HG03432 (cell line): ENCODE data around the gene SERPINA1.
A peak's percentile ranks its signal among the peaks of the same experiment; 100 is the strongest.

Experiments used
- ATAC-seq: cut with Tn5 transposase; IDR thresholded peaks from one replicate; pipeline ENCODE4 v1.9.1; 2021; ENCODE audit warnings: mild to moderate bottlenecking, moderate library complexity; ENCODE audit not compliant: unreplicated experiment

Gene SERPINA1

GRCh38 chr14:94349276-94349675 is 39.1 kb downstream of the SERPINA1 start:
- ATAC-seq = no peak

DNA sequence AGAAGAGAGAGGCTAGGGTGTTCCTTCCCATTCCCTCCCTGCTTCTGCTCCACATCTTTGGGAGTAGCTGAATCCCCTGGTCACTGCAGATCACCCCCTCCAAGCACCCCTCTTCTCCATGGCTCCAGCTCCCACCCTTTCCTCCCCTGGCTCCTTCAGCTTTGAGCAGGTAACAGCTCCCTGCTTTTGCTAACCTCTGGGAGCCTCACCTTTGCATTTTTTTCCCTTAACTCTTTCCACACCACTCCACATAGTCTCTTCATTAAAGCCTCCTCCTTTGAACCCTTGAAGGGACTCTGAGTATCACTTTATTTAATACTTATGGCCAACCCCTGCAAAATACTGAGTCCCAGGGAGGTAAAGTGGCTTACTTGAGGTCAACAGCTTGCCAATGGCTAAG is 39.6 kb downstream of the SERPINA1 start:
- ATAC-seq = no peak

DNA sequence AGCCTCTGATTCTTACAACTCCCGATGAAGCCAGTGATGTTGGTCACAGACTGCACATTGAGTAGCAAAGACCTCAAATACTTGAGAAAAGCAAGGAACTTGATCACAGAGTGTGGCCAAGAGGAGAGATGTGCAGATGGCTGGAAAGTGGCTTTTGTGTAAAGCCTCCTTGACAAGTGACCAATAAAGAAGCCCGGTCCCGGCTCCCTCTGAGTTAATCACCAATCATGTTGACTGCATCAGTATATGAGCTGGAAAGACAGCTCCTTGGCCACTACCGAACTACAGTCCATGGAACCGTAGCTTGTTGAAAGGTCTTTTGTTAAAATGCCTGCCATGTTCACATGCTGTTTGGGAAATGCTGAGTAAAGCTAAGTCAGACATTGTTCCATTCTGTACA is 41.6 kb downstream of the SERPINA1 start:
- ATAC-seq = peak; percentile 22

- ATAC-seq = peak; percentile 60
These were observed 42.2 kb downstream of the SERPINA1 start for GRCh38 chr14:94346065-94346786.

GRCh38 chr14:94345344-94346064 is 42.9 kb downstream of the SERPINA1 start:
- no peak for ATAC-seq

DNA sequence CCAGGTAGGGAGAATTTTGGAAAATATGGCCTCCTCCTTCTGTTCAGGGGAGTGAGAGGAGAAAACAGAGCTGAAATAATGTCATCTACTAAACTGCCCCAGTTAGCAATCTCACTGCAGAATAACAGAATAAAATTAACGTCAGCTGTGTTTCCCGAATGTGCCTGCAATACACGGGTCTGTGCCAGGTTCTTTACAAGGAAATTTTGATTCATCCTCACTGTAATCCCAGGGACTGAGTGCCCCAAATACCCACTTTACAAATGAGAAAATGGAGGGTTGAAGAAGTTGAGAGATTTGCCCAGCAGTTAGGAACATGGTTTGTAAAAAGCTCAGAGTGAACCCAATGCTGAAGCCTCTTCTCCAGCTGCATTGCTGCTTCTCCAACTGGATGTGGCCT is 44.0 kb downstream of the SERPINA1 start:
- ATAC-seq = no peak

- ATAC-seq = no peak
These were observed 45.0 kb downstream of the SERPINA1 start for GRCh38 chr14:94343238-94344005.

- ATAC-seq = no peak
These were observed 46.0 kb downstream of the SERPINA1 start for GRCh38 chr14:94342334-94342934.

GRCh38 chr14:94341656-94342333 is 46.6 kb downstream of the SERPINA1 start:
- no peak for ATAC-seq

- ATAC-seq = no peak
These were observed 47.9 kb downstream of the SERPINA1 start for GRCh38 chr14:94340533-94340932.

DNA sequence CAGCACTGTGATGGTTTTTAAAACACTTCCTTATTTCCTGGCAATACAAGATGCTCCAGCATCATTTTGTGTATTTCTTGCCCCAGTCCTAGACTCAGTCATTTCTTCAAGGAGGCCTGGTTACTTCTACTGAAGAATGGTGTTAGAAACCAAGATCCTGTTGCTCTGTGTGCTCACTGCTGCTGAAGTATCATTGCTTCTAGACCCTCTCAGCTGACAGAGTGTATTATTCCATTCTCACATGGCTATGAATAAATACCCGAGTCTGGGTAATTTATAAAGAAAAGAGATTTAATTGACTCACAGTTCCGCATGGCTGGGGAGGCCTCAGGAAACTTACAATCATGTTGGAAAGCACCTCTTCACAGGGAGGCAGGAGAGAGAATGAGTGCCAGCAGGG is 50.4 kb downstream of the SERPINA1 start:
- no peak for ATAC-seq

- no peak for ATAC-seq
These were observed 51.1 kb downstream of the SERPINA1 start for GRCh38 chr14:94337274-94337673.

DNA sequence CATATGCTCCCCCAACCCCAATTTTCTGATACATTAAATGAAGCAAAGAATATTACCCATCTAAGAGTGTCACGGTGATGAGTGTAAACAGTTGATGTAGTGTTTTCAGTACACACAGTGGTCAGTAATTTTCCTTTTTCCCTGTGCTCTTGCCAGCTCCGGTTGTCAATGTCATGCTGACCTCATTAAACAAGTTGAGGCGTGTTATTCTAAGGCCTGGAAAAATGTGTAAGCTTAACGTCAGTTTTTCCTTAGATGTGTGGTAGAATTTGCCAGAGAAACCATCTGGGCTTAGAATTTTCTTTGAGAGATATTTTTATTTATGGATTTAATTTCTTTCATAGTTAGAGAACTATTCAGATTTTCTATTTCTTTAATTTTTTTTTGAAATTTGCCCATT is 53.5 kb downstream of the SERPINA1 start:
- no peak for ATAC-seq

GRCh38 chr14:94332587-94332986 is 55.8 kb downstream of the SERPINA1 start:
- ATAC-seq = no peak

GRCh38 chr14:94332063-94332583 is 56.3 kb downstream of the SERPINA1 start:
- ATAC-seq = no peak

DNA sequence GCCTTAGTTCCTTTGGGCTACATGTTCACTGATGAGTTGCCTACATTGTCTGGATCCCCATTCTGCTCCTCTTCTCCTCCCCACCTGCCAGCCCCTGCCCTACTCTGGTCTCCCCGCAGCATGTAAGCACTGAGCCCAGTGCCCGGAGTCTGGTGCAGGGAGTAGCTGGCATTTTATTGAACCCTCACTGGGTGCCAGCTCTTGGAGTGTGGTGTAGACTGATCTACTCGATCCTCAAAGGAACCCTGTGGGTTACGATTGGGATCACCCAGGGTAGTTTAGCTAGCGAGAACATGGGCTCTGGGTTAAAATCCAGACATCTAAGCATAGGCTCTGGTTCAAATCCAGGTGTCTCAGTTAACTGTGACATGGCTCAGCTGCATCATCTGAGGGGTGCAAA is 56.9 kb downstream of the SERPINA1 start:
- ATAC-seq = no peak

DNA sequence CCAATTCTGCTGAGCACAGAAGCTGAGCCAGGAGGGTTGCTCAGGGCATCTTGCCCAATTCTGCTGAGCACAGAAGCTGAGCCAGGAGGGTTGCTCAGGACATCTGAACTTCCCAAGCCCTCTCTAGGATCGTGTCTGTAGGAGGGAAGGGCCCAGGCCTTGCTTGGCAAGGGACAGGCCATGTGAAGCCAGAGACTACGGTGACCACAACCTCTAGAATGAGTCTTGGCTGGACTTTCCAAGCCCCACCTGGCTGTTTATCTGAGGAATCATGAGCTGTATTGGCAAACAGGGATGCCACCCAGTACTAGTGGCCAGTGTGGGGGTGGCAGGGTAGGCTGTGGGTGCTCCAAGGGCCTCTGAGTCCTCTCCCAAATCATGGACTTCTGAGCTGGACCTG is 57.5 kb downstream of the SERPINA1 start:
- no peak for ATAC-seq

DNA sequence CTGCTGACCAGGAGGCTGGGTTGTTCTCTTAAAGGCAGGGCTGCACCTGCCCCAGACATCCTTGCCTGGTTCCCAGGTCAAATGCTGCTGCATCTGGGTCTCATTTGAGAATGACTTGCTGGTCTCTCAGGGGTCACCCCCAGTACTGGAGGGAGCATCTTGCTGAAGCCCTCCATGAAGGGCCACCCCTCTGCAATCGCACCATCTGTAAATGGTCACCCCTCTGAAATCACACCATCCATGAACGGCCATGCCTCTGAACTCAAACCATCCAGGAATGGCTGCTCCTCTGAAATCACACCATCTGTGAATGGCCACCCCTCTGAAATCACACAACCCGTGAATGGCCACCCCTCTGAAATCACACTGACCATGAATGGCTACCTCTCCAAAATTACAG is 58.0 kb downstream of the SERPINA1 start:
- ATAC-seq = no peak

GRCh38 chr14:94329857-94330256 is 58.5 kb downstream of the SERPINA1 start:
- ATAC-seq = no peak

GRCh38 chr14:94328196-94328595 is 60.2 kb downstream of the SERPINA1 start:
- no peak for ATAC-seq
